ENCODE data around the gene C20orf96.
"Not testable (repeated sequence)": the region's sequence is repeated elsewhere in the genome, so short reads cannot be mapped to it uniquely, and the experiment has no call there.

The C20orf96 gene

DNA sequence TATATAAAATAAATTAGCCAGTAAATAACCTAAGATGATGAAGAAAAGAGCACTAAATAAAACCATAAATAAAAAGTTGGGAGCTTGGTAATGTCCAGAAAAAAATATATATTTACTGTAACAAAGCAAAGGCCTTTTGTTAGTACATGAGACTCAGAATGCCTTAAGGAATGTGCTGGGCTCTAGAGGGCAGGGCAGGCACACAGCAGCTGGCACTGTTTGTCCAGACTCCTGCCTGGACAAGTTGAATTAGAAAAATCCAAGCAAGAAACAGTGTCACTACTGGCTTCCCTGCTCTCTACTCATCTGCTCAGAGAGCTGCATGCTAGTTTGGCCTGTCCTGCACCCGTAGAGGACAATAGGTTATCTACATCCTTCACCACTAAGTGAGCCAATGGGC, 54.7 kb downstream of the C20orf96 start:
- DNase-seq (ENCODE audit: low spot score) = no peak

DNA sequence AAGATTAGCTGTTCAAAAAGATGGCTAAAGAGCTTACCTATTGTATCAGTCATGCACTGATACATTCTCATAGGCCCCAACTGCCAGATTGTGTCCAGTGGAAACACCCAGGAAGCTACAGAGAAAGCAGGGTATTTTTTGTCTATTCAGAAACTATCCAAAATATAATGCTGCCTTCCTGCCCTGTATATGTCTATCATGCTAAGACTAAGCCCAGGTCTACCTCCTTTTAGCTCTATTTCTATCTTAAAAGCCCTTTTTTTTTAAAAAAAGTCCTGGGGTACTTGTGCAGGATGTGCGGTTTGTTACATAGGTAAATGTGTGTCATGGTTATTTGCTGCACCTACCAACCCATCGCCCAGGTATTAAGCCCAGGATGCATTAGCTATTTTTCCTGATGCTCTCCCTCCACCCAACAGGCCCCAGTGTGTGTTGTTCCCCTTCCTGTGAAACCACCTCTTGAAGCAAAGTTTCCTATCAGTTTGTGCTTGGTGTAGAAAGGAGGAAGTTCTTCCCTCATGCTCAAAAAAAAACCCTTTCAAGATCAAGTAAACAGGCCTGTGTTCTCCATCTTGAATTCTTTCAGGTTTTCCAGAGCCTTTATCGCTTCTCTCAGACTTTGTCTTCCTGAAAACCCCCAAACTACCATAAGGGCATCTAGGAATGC, 63.0 kb downstream of the C20orf96 start:
- no peak for DNase-seq (ENCODE audit: low spot score)

DNA sequence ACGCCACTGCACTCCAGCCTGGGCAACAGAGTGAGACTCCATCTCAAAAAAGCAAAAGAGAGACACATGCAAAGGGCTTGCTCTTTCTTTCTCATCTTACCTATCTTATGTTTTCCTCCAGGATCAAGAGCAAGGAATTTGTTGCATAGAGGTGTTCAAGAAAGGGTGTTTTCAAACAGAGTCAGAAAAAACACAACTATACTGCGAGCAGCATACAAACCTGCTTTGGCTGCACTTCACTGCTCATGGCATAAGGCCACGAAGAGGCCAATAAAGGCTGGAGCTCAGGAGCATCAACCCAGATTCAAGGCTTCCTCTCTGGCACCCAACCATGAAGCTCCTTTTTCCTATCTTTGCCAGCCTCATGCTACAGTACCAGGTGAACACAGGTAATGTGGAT, 63.6 kb downstream of the C20orf96 start, which contains the start of gene DEFB129:
DEFB129 (plus strand) TSS at position 301 of the 400 bp plus-strand sequence; CDS start at position 332, 31 bp downstream.
- no peak for DNase-seq (ENCODE audit: low spot score)

DNA sequence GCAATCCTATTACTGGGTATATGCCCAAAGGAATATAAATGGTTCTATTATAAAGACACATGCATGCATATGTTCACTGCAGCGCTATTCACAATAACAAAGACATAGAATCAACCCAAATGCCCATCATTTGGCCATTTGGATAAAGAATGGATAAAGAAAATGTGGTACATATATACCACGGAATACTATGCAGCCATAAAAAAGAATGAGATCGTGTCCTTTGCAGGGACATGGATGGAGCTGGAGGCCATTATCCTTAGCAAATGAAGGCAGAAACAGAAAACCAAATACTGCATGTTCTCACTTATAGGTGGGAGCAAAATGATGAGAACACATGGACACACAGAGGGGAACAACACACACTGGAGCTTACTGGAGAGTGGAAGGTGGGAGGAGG, 64.7 kb downstream of the C20orf96 start:
- not testable (repeated sequence) for DNase-seq (ENCODE audit: low spot score)

DNA sequence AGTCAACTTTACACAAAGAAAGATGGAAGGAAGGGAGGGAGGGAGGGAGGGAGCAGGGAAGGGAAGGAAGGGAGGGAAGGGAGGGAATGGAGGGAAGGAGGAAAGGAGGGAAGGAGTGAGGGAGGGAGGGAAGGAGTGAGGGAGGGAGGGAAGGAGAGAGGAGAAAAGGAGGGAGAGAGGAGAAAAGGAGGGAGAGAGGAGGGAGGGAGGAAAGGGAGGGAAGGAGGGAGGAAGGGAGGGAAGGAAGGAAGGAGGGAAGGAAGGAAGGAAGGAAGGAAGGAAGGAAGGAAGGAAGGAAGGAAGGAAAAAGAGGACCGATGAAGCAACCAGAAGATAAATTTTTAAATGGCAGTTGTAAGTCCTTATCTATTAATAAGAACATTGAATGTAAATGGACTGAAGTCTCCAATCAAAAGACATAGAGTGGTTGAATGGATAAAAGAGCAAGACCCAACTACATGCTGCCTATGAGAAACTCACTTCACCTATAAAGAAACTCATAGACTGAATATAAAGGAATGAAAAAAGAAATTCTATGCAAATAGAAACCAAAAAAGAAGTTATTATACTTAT, 69.2 kb downstream of the C20orf96 start:
- DNase-seq (ENCODE audit: low spot score) = no peak
